ENCODE measurements around the gene RSPO1. TPM values are rescaled to one million over a fixed set of nuclear protein-coding genes. Genes with fewer than 3 reads are reported as not detected.
"Not testable (repeated sequence)": the region's sequence is repeated elsewhere in the genome, so short reads cannot be mapped to it uniquely, and the experiment has no call there.

The RSPO1 gene
- total RNA-seq (ENCODE audit: low replicate concordance): 0.49 TPM in 1 of 2 replicates, not detected in the other

GRCh38 chr1:37634244-37634991 is at the start of gene RSPO1:
Gene RSPO1 (minus strand): TSS chr1:37634892. CDS start chr1:37629661, 5,231 bp downstream.
- TF ChIP-seq CTCF (IDR thresholded peaks at IDR 0.05; ENCODE audit: insufficient read depth, low read length): no peak
- peak; percentile 7 for DNase-seq (ENCODE audit: low read depth)

GRCh38 chr1:37684182-37684581 is 49.5 kb upstream of the RSPO1 start:
- H3K4me3 ChIP-seq (ENCODE audit: low read depth, low read length); DNase-seq (ENCODE audit: low read depth): not testable (repeated sequence)

More at GRCh38 chr1:37634244-37634991, at the start of gene RSPO1:
- peak within 1 kb of the TSS; percentile 44 for H3K4me3 ChIP-seq (ENCODE audit: low read depth, low read length)

DNA sequence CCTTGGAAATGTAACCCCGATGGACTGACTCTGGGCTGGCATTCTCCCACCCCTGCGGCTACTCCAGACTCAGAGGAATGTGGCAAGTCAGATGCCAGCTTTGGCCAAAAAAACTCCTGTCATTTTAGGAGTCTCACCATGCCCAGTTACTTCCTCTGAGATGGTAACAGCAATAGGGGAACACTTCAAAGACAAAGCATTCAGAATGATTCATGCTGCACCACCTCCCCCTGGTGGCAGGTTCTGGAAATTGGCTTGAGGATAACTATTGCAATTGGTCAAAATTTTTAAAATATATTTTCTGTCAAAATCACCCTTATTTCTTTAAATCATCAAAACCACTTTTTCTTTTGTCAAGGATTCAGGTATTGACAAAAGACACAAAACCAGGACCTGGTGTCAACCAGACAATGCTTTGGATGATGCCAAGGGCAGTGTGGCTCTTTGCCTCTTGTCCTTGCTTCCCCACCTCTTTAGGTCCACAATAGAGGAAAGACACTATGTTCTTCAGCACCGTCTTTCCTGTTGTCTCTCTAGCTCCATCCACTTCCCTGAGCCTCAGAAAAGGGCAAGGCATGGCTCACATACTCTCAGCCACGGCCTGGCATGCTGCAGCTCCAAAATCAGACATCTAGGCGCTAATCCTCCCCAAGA is 47.8 kb upstream of the RSPO1 start:
- peak; percentile 86 for TF ChIP-seq CTCF (IDR thresholded peaks at IDR 0.05; ENCODE audit: insufficient read depth, low read length)
- no peak overlapping the region for H3K4me3 ChIP-seq (ENCODE audit: low read depth, low read length)
- DNase-seq (ENCODE audit: low read depth): peak; percentile 82

GRCh38 chr1:37680933-37681332 is 46.2 kb upstream of the RSPO1 start:
- TF ChIP-seq CTCF (IDR thresholded peaks at IDR 0.05; ENCODE audit: insufficient read depth, low read length): no peak
- no peak overlapping the region for H3K4me3 ChIP-seq (ENCODE audit: low read depth, low read length)
- no peak for DNase-seq (ENCODE audit: low read depth)

GRCh38 chr1:37677808-37678207 is 43.1 kb upstream of the RSPO1 start:
- TF ChIP-seq CTCF (IDR thresholded peaks at IDR 0.05; ENCODE audit: insufficient read depth, low read length): no peak

GRCh38 chr1:37677143-37677439 is 42.4 kb upstream of the RSPO1 start:
- H3K4me3 ChIP-seq (ENCODE audit: low read depth, low read length): no peak overlapping the region
- no peak for TF ChIP-seq CTCF (IDR thresholded peaks at IDR 0.05; ENCODE audit: insufficient read depth, low read length)
- DNase-seq (ENCODE audit: low read depth): no peak

More at GRCh38 chr1:37677808-37678207, 43.1 kb upstream of the RSPO1 start:
- H3K4me3 ChIP-seq (ENCODE audit: low read depth, low read length): no peak overlapping the region
- DNase-seq (ENCODE audit: low read depth): no peak

DNA sequence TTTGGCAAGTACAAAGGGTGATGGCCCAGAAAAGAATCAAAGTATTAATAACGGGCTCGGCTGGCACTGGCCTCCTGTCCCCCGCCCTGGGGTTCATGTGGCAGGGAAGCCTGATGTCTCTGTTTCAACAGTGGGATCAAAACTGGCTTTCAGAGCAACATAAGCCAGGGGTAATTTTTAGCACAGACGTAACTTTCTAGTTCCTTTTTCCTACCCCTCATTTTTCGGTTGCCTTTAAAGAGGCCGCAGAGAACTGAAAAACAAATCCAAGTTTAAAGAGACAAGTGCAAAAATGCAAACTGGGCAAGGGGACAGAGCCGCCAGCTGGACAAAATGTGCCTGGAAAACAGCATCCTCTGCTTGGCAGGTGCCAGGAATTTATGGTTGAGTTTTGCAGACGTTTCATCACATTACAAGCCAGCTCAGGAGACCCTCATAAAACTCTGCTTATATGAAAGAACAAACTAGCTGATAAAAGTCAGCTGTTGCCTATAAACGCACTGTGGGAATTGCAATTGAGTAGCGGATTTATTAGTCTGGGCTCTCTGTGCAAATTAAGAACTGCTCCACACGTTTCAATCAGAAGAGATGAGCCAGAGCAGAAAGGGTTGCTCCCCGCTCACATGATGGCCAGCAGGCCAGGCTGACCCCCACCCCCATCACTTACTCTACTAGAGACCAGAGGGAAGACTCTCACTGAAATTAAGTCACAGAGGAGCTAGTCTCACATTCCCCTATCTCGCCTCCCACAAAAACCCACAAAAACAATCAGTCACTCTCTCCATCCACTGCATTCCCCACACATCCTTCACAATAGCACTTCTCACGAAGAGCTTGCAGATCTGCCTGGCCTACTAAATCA is 41.8 kb upstream of the RSPO1 start:
- no peak overlapping the region for H3K4me3 ChIP-seq (ENCODE audit: low read depth, low read length)
- TF ChIP-seq CTCF (IDR thresholded peaks at IDR 0.05; ENCODE audit: insufficient read depth, low read length): no peak
- DNase-seq (ENCODE audit: low read depth): peak; percentile 12
